GM23338 (cell line): Measurements from ENCODE around the gene POLA2. TPM values are rescaled to one million over a fixed set of nuclear protein-coding genes. Genes with fewer than 3 reads are reported as not detected.

Experiments used
- ATAC-seq: fragments of 200-7000 bp; cut with Tn5 transposase; 3 replicates; pipeline ENCODE4 v1.9.1; 2020
- DNase-seq: peaks from one replicate; pipeline ENCODE4 v3.0.0-alpha.2; 2015; ENCODE audit warnings: low spot score
- H2AFZ ChIP-seq: fragments of 200-600 bp; sonication (generic); 2 replicates; pipeline ENCODE4 v1.8.0; 2016; ENCODE audit warnings: antibody characterized with exemption, mild to moderate bottlenecking, moderate library complexity
- H3F3A ChIP-seq: fragments of 200-600 bp; sonication (generic); replicated peaks from 2 replicates; pipeline ENCODE4 v1.8.0; 2017; ENCODE audit warnings: antibody characterized with exemption, mixed run types, low read depth
- H3K27ac ChIP-seq: fragments of 200-600 bp; sonication (generic); 2 replicates; pipeline ENCODE4 v1.6.1; 2016; ENCODE audit warnings: low read depth
- H3K27me3 ChIP-seq: fragments of 200-600 bp; sonication (generic); 2 replicates; pipeline ENCODE4 v1.8.0; 2016; ENCODE audit warnings: mild to moderate bottlenecking, mixed run types, moderate library complexity; ENCODE audit not compliant: insufficient read depth
- H3K36me3 ChIP-seq: fragments of 200-600 bp; sonication (generic); 2 replicates; pipeline ENCODE4 v1.8.0; 2016; ENCODE audit warnings: mild to moderate bottlenecking; ENCODE audit not compliant: insufficient read depth
- H3K4me1 ChIP-seq: fragments of 200-600 bp; sonication (generic); 2 replicates; pipeline ENCODE4 v1.8.0; 2016; ENCODE audit warnings: mild to moderate bottlenecking, moderate library complexity; ENCODE audit not compliant: insufficient read depth
- H3K4me2 ChIP-seq: fragments of 200-600 bp; sonication (generic); 2 replicates; pipeline ENCODE4 v1.7.1; 2017; ENCODE audit warnings: mixed run types
- H3K4me3 ChIP-seq: fragments of 200-600 bp; sonication (generic); 2 replicates; pipeline ENCODE4 v1.6.1; 2016; ENCODE audit warnings: mixed run types
- H3K79me2 ChIP-seq: fragments of 200-600 bp; sonication (generic); replicated peaks from 2 replicates; pipeline ENCODE4 v1.8.0; 2017; ENCODE audit warnings: mild to moderate bottlenecking; ENCODE audit not compliant: insufficient read depth
- H3K9me2 ChIP-seq: fragments of 200-600 bp; sonication (generic); 2 replicates; pipeline ENCODE4 v1.8.0; 2017; ENCODE audit not compliant: insufficient read depth
- H4K20me1 ChIP-seq: fragments of 200-600 bp; sonication (generic); replicated peaks from 2 replicates; pipeline ENCODE4 v1.8.0; 2017; ENCODE audit warnings: mild to moderate bottlenecking; ENCODE audit not compliant: insufficient read depth
- H3K27ac Mint-ChIP-seq: 2 replicates; pipeline ENCODE4 v1.8.0; 2020; ENCODE audit warnings: inconsistent platforms, mild to moderate bottlenecking, moderate library complexity, mixed read lengths
- H3K27me3 Mint-ChIP-seq: 3 replicates; pipeline ENCODE4 v1.8.0; 2022; ENCODE audit warnings: low read depth, mild to moderate bottlenecking, moderate library complexity, mixed read lengths, inconsistent platforms; ENCODE audit not compliant: insufficient read depth, poor library complexity
- H3K36me3 Mint-ChIP-seq: 3 replicates; pipeline ENCODE4 v1.8.0; 2021; ENCODE audit warnings: low read depth, mild to moderate bottlenecking, inconsistent platforms, moderate library complexity, mixed read lengths
- H3K4me1 Mint-ChIP-seq: 3 replicates; pipeline ENCODE4 v1.8.0; 2020; ENCODE audit warnings: mild to moderate bottlenecking, inconsistent platforms, mixed read lengths
- H3K4me3 Mint-ChIP-seq: 3 replicates; pipeline ENCODE4 v1.8.0; 2021; ENCODE audit warnings: moderate library complexity, mild to moderate bottlenecking, inconsistent platforms, mixed read lengths
- H3K9me3 Mint-ChIP-seq: 3 replicates; pipeline ENCODE4 v1.8.0; 2020; ENCODE audit warnings: moderate library complexity, mild to moderate bottlenecking, inconsistent platforms, mixed read lengths
- CREB1 ChIP-seq: fragments of 250-450 bp; sonication (Bioruptor Pico); IDR thresholded peaks from 2 replicates; pipeline ENCODE4 v1.5.0; 2020; ENCODE audit warnings: low read depth, mild to moderate bottlenecking, moderate library complexity
- EZH2 ChIP-seq: fragments of 200-600 bp; sonication (generic); IDR thresholded peaks from one replicate; pipeline ENCODE4 v1.8.0; 2017; ENCODE audit warnings: antibody characterized with exemption, mild to moderate bottlenecking, low read depth; ENCODE audit not compliant: unreplicated experiment
- EZH2phosphoT487 ChIP-seq: fragments of 200-600 bp; sonication (generic); IDR thresholded peaks from one replicate; pipeline ENCODE4 v1.8.1; 2018; ENCODE audit warnings: antibody characterized with exemption; ENCODE audit not compliant: unreplicated experiment
- POLR2AphosphoS5 ChIP-seq: IDR thresholded peaks from 2 replicates; pipeline ENCODE4 v1.6.1; 2016; ENCODE audit warnings: antibody characterized with exemption, low read depth
- STAT1 ChIP-seq: IDR thresholded peaks from one replicate; pipeline ENCODE4 v1.6.1; 2016; ENCODE audit warnings: antibody characterized with exemption; ENCODE audit not compliant: unreplicated experiment
- ZNF114 ChIP-seq: fragments of 250-450 bp; sonication (Bioruptor Pico); IDR thresholded peaks from 2 replicates; pipeline ENCODE4 v1.5.0; 2020; ENCODE audit warnings: mild to moderate bottlenecking, moderate library complexity
- polyA plus RNA-seq: library from polyadenylated mRNA; unstranded; fragments of >200 nt; fragmentation: Nextera tagmentation; extraction: Ambion mirVana; gene quantifications from 2 replicates; pipeline ENCODE4 v1.2.1, GENCODE V29; 2016
- total RNA-seq: library from RNA; depleted of rRNA; stranded (reverse); fragments of >200 nt; shearing (Covaris generic); gene quantifications from 2 replicates; pipeline ENCODE4 v1.2.3, GENCODE V29; 2014
- TF ChIP-seq, protein P1 (sequence below): IDR thresholded peaks from 2 replicates; pipeline ENCODE4 v1.6.1; 2016; ENCODE audit warnings: antibody characterized with exemption
- TF ChIP-seq, protein P2 (sequence below): IDR thresholded peaks from one replicate; pipeline ENCODE4 v1.6.1; 2018; ENCODE audit warnings: antibody characterized with exemption; ENCODE audit not compliant: unreplicated experiment
- TF ChIP-seq, protein P3 (sequence below): fragments of 250-450 bp; sonication (Bioruptor Pico); IDR thresholded peaks from 2 replicates; pipeline ENCODE4 v1.5.0; 2020; ENCODE audit warnings: mild to moderate bottlenecking, moderate library complexity
- TF ChIP-seq, protein P4 (sequence below), 2 experiments: fragments of 200-600 bp in 1 of 2; sonication (generic) in 1 of 2; conservative IDR thresholded peaks; 2 replicates each; pipeline versions ENCODE4 v1.5.1 to v1.6.1; 2016 to 2017; ENCODE audit warnings: antibody characterized with exemption in 2 of 2, low read depth in 2 of 2, mild to moderate bottlenecking in 2 of 2, moderate library complexity in 1 of 2

The POLA2 gene
- total and polyA plus RNA-seq, 2 experiments from 2014 or later = 22.5 to 30.4 TPM

DNA sequence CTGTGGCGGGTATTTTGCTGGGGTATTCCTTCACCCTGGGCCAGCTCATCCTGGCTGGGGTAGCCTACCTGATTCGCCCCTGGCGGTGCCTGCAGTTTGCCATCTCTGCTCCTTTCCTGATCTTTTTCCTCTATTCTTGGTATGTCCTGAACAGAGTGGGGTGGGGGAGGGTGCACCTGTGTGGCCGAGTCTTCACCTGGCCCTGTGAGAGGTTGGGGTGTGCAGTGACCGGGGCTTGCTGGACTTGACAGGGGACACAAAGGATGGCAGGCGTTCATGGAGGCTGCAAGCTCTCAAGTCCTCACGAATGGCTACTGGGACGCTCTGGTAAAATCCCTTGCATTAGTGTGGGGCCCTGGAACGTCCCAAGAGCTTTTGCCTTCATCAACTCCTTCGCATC, 40.7 kb upstream of the POLA2 start (continued):
- TF ChIP-seq, protein P1, sequence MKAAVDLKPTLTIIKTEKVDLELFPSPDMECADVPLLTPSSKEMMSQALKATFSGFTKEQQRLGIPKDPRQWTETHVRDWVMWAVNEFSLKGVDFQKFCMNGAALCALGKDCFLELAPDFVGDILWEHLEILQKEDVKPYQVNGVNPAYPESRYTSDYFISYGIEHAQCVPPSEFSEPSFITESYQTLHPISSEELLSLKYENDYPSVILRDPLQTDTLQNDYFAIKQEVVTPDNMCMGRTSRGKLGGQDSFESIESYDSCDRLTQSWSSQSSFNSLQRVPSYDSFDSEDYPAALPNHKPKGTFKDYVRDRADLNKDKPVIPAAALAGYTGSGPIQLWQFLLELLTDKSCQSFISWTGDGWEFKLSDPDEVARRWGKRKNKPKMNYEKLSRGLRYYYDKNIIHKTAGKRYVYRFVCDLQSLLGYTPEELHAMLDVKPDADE = no peak
- no peak for TF ChIP-seq EZH2phosphoT487
- TF ChIP-seq ZNF114 = no peak

DNA sequence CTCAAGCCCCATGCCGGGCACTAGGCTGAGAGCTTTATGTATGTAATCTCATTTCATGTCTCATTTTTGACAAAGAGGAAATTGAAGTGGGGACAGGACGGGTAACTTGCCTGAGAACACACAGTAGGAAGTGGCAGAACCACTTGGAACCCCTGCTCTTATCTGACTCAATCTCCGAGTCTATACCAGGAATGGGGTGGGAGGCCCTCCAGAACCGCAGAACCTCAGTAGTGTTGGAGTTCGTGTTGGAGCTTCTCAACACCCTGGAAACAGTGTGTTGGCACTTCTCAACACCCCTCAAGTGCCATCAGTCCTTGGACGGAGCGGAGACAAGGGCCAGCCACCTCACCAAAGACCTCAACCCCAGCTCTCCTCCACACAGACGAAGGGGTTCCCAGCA, 38.8 kb upstream of the POLA2 start:
- Histone ChIP-seq H3K27ac (no peak overlapping the region), H3K9me2 (no peaks in the 10 kb centered on the region), H4K20me1 (no peaks in the 10 kb centered on the region), H2AFZ (no peak overlapping the region), H3K4me1 (peaks cover 14% of the 10 kb centered on the region), H3K4me2 (no peak overlapping the region), H3K27me3 (no peaks in the 10 kb centered on the region), H3K79me2 (no peaks in the 10 kb centered on the region), H3K36me3 (0 out of 2 replicates have a peak, but pooled peaks cover 2% of the 10 kb centered on the region), H3K4me3 (no peak overlapping the region), H3F3A (peaks cover 10% of the 10 kb centered on the region; the same call in 1 of the 2 replicates)
- no peak for DNase-seq
- Mint-ChIP-seq H3K27ac (no peak overlapping the region), H3K36me3 (peaks cover 34% of the 10 kb centered on the region), H3K4me3 (no peak overlapping the region), H3K9me3 (no peaks in the 10 kb centered on the region), H3K4me1 (peaks cover 29% of the 10 kb centered on the region), H3K27me3 (peaks cover 9% of the 10 kb centered on the region)
- TF ChIP-seq STAT1 (no peak), ZNF114 (no peak), POLR2AphosphoS5 (no peak), CREB1 (no peak), EZH2 (no peak)
- TF ChIP-seq, protein P2, sequence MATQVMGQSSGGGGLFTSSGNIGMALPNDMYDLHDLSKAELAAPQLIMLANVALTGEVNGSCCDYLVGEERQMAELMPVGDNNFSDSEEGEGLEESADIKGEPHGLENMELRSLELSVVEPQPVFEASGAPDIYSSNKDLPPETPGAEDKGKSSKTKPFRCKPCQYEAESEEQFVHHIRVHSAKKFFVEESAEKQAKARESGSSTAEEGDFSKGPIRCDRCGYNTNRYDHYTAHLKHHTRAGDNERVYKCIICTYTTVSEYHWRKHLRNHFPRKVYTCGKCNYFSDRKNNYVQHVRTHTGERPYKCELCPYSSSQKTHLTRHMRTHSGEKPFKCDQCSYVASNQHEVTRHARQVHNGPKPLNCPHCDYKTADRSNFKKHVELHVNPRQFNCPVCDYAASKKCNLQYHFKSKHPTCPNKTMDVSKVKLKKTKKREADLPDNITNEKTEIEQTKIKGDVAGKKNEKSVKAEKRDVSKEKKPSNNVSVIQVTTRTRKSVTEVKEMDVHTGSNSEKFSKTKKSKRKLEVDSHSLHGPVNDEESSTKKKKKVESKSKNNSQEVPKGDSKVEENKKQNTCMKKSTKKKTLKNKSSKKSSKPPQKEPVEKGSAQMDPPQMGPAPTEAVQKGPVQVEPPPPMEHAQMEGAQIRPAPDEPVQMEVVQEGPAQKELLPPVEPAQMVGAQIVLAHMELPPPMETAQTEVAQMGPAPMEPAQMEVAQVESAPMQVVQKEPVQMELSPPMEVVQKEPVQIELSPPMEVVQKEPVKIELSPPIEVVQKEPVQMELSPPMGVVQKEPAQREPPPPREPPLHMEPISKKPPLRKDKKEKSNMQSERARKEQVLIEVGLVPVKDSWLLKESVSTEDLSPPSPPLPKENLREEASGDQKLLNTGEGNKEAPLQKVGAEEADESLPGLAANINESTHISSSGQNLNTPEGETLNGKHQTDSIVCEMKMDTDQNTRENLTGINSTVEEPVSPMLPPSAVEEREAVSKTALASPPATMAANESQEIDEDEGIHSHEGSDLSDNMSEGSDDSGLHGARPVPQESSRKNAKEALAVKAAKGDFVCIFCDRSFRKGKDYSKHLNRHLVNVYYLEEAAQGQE = no peak
- TF ChIP-seq, protein P3, sequence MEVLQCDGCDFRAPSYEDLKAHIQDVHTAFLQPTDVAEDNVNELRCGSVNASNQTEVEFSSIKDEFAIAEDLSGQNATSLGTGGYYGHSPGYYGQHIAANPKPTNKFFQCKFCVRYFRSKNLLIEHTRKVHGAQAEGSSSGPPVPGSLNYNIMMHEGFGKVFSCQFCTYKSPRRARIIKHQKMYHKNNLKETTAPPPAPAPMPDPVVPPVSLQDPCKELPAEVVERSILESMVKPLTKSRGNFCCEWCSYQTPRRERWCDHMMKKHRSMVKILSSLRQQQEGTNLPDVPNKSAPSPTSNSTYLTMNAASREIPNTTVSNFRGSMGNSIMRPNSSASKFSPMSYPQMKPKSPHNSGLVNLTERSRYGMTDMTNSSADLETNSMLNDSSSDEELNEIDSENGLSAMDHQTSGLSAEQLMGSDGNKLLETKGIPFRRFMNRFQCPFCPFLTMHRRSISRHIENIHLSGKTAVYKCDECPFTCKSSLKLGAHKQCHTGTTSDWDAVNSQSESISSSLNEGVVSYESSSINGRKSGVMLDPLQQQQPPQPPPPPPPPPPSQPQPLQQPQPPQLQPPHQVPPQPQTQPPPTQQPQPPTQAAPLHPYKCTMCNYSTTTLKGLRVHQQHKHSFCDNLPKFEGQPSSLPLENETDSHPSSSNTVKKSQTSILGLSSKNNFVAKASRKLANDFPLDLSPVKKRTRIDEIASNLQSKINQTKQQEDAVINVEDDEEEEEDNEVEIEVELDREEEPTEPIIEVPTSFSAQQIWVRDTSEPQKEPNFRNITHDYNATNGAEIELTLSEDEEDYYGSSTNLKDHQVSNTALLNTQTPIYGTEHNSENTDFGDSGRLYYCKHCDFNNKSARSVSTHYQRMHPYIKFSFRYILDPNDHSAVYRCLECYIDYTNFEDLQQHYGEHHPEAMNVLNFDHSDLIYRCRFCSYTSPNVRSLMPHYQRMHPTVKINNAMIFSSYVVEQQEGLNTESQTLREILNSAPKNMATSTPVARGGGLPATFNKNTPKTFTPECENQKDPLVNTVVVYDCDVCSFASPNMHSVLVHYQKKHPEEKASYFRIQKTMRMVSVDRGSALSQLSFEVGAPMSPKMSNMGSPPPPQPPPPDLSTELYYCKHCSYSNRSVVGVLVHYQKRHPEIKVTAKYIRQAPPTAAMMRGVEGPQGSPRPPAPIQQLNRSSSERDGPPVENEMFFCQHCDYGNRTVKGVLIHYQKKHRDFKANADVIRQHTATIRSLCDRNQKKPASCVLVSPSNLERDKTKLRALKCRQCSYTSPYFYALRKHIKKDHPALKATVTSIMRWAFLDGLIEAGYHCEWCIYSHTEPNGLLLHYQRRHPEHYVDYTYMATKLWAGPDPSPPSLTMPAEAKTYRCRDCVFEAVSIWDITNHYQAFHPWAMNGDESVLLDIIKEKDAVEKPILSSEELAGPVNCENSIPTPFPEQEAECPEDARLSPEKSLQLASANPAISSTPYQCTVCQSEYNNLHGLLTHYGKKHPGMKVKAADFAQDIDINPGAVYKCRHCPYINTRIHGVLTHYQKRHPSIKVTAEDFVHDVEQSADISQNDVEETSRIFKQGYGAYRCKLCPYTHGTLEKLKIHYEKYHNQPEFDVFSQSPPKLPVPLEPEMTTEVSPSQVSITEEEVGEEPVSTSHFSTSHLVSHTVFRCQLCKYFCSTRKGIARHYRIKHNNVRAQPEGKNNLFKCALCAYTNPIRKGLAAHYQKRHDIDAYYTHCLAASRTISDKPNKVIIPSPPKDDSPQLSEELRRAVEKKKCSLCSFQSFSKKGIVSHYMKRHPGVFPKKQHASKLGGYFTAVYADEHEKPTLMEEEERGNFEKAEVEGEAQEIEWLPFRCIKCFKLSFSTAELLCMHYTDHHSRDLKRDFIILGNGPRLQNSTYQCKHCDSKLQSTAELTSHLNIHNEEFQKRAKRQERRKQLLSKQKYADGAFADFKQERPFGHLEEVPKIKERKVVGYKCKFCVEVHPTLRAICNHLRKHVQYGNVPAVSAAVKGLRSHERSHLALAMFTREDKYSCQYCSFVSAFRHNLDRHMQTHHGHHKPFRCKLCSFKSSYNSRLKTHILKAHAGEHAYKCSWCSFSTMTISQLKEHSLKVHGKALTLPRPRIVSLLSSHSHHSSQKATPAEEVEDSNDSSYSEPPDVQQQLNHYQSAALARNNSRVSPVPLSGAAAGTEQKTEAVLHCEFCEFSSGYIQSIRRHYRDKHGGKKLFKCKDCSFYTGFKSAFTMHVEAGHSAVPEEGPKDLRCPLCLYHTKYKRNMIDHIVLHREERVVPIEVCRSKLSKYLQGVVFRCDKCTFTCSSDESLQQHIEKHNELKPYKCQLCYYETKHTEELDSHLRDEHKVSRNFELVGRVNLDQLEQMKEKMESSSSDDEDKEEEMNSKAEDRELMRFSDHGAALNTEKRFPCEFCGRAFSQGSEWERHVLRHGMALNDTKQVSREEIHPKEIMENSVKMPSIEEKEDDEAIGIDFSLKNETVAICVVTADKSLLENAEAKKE (CRISPR knock-in tag) = no peak
- TF ChIP-seq, protein P4, sequence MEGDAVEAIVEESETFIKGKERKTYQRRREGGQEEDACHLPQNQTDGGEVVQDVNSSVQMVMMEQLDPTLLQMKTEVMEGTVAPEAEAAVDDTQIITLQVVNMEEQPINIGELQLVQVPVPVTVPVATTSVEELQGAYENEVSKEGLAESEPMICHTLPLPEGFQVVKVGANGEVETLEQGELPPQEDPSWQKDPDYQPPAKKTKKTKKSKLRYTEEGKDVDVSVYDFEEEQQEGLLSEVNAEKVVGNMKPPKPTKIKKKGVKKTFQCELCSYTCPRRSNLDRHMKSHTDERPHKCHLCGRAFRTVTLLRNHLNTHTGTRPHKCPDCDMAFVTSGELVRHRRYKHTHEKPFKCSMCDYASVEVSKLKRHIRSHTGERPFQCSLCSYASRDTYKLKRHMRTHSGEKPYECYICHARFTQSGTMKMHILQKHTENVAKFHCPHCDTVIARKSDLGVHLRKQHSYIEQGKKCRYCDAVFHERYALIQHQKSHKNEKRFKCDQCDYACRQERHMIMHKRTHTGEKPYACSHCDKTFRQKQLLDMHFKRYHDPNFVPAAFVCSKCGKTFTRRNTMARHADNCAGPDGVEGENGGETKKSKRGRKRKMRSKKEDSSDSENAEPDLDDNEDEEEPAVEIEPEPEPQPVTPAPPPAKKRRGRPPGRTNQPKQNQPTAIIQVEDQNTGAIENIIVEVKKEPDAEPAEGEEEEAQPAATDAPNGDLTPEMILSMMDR (conservative IDR thresholded peaks at IDR 0.05; ENCODE audit: low read depth in 2 of 2) = no peak
- no peak for ATAC-seq
